Measurements from ENCODE around the gene TRIM17. TPM values are rescaled to one million over a fixed set of nuclear protein-coding genes. Genes with fewer than 3 reads are reported as not detected.

TRIM17 gene
- total RNA-seq, 1 experiment from 2014 or later: not detected

- no peak for DNase-seq (ENCODE audit: low spot score)
- in situ Hi-C loops (cut with HindIII; ENCODE audit: low sequenced_read_pairs): no loop called here
These were observed 42.7 kb downstream of the TRIM17 start for GRCh38 chr1:228373681-228374571.

- in situ Hi-C loops (cut with HindIII; ENCODE audit: low sequenced_read_pairs): no loop called here
- DNase-seq (ENCODE audit: low spot score): no peak
These were observed 43.5 kb downstream of the TRIM17 start for GRCh38 chr1:228373004-228373680.

GRCh38 chr1:228372183-228373003 is 44.3 kb downstream of the TRIM17 start:
- DNase-seq (ENCODE audit: low spot score): no peak
- in situ Hi-C loops (cut with HindIII; ENCODE audit: low sequenced_read_pairs): no loop called here

GRCh38 chr1:228371741-228372182 is 44.9 kb downstream of the TRIM17 start:
- no peak for DNase-seq (ENCODE audit: low spot score)
- in situ Hi-C loops (cut with HindIII; ENCODE audit: low sequenced_read_pairs): no loop called here

GRCh38 chr1:228370941-228371740 is 45.5 kb downstream of the TRIM17 start:
- in situ Hi-C loops (cut with HindIII; ENCODE audit: low sequenced_read_pairs): no loop called here
- DNase-seq (ENCODE audit: low spot score): no peak

GRCh38 chr1:228370439-228370940 is 46.2 kb downstream of the TRIM17 start:
- in situ Hi-C loops (cut with HindIII; ENCODE audit: low sequenced_read_pairs): no loop called here
- DNase-seq (ENCODE audit: low spot score): no peak

GRCh38 chr1:228369608-228370438 is 46.8 kb downstream of the TRIM17 start:
- DNase-seq (ENCODE audit: low spot score): no peak

GRCh38 chr1:228368801-228369607 is 47.7 kb downstream of the TRIM17 start:
- in situ Hi-C loops (cut with HindIII; ENCODE audit: low sequenced_read_pairs): no loop called here
- DNase-seq (ENCODE audit: low spot score): no peak

More at GRCh38 chr1:228369608-228370438, 46.8 kb downstream of the TRIM17 start:
- in situ Hi-C loops (cut with HindIII; ENCODE audit: low sequenced_read_pairs): no loop called here

GRCh38 chr1:228367798-228368791 is 48.6 kb downstream of the TRIM17 start:
- DNase-seq (ENCODE audit: low spot score): no peak
- in situ Hi-C loops (cut with HindIII; ENCODE audit: low sequenced_read_pairs): no loop called here

- no peak for DNase-seq (ENCODE audit: low spot score)
These were observed 49.6 kb downstream of the TRIM17 start for GRCh38 chr1:228366866-228367741.

GRCh38 chr1:228366062-228366865 is 50.4 kb downstream of the TRIM17 start:
- in situ Hi-C loops (cut with HindIII; ENCODE audit: low sequenced_read_pairs): no loop called here
- no peak for DNase-seq (ENCODE audit: low spot score)

More at GRCh38 chr1:228366866-228367741, 49.6 kb downstream of the TRIM17 start:
- in situ Hi-C loops (cut with HindIII; ENCODE audit: low sequenced_read_pairs): no loop called here

GRCh38 chr1:228365271-228366061 is 51.2 kb downstream of the TRIM17 start:
- DNase-seq (ENCODE audit: low spot score): no peak
- in situ Hi-C loops (cut with HindIII; ENCODE audit: low sequenced_read_pairs): no loop called here

GRCh38 chr1:228364706-228365213 is 51.9 kb downstream of the TRIM17 start:
- no peak for DNase-seq (ENCODE audit: low spot score)
- in situ Hi-C loops (cut with HindIII; ENCODE audit: low sequenced_read_pairs): no loop called here

All from G401 (cell line).